SK-N-SH treated with all-trans-retinoic acid at 6 μM for 48 hours (cell line): ENCODE measurements around the gene KIT.

Experiments used
- ATAC-seq: fragments of 200-7000 bp; cut with Tn5 transposase; 3 replicates; pipeline ENCODE4 v1.9.1; 2020; ENCODE audit warnings: mild to moderate bottlenecking, moderate library complexity
- ARNTL ChIP-seq: fragments of 450-650 bp; formaldehyde crosslinking; IDR thresholded peaks from 2 replicates; pipeline ENCODE4 v1.5.0; 2020; ENCODE audit warnings: low read depth, mild to moderate bottlenecking, moderate library complexity, borderline replicate concordance
- BACH2 ChIP-seq: fragments of 250-450 bp; sonication (Bioruptor Pico); IDR thresholded peaks from 2 replicates; pipeline ENCODE4 v1.9.0; 2021; ENCODE audit warnings: mild to moderate bottlenecking, borderline replicate concordance
- CREB5 ChIP-seq: fragments of 250-450 bp; sonication (Bioruptor Pico); IDR thresholded peaks from 2 replicates; pipeline ENCODE4 v1.5.1; 2020; ENCODE audit warnings: low read depth, mild to moderate bottlenecking, moderate library complexity
- CSDC2 ChIP-seq: fragments of 250-450 bp; sonication (Bioruptor Pico); IDR thresholded peaks from 2 replicates; pipeline ENCODE4 v1.5.0; 2020; ENCODE audit warnings: mild to moderate bottlenecking, moderate library complexity
- CSRNP3 ChIP-seq: fragments of 250-450 bp; sonication (Bioruptor Pico); IDR thresholded peaks from 2 replicates; pipeline ENCODE4 v1.5.1; 2021; ENCODE audit warnings: mild to moderate bottlenecking, moderate library complexity
- ESRRG ChIP-seq: fragments of 250-450 bp; sonication (Bioruptor Pico); IDR thresholded peaks from 2 replicates; pipeline ENCODE4 v1.6.1; 2021; ENCODE audit warnings: mild to moderate bottlenecking
- GLIS3 ChIP-seq: fragments of 250-450 bp; sonication (Bioruptor Pico); IDR thresholded peaks from 2 replicates; pipeline ENCODE4 v1.5.0; 2020; ENCODE audit warnings: mild to moderate bottlenecking, moderate library complexity
- ISL1 ChIP-seq: fragments of 250-450 bp; sonication (Bioruptor Pico); IDR thresholded peaks from 2 replicates; pipeline ENCODE4 v2.1.2; 2022; ENCODE audit warnings: mild to moderate bottlenecking, moderate library complexity
- OSR1 ChIP-seq: fragments of 250-450 bp; sonication (Bioruptor Pico); IDR thresholded peaks from 2 replicates; pipeline ENCODE4 v1.8.0; 2022; ENCODE audit warnings: moderate library complexity, mild to moderate bottlenecking, inconsistent platforms
- POU6F1 ChIP-seq: fragments of 250-450 bp; sonication (Bioruptor Pico); IDR thresholded peaks from 2 replicates; pipeline ENCODE4 v1.8.0; 2021; ENCODE audit warnings: low read depth, mild to moderate bottlenecking, moderate library complexity, borderline replicate concordance
- PPARA ChIP-seq: fragments of 250-450 bp; sonication (Bioruptor Pico); IDR thresholded peaks from 2 replicates; pipeline ENCODE4 v1.5.0; 2020; ENCODE audit warnings: mild to moderate bottlenecking, borderline replicate concordance
- RARB ChIP-seq: fragments of 250-450 bp; sonication (Bioruptor Pico); IDR thresholded peaks from 2 replicates; pipeline ENCODE4 v1.8.0; 2021; ENCODE audit warnings: mild to moderate bottlenecking, moderate library complexity
- SNAI2 ChIP-seq: fragments of 250-450 bp; sonication (Bioruptor Pico); IDR thresholded peaks from 2 replicates; pipeline ENCODE4 v1.5.0; 2020; ENCODE audit warnings: mild to moderate bottlenecking, moderate library complexity
- TOX ChIP-seq: fragments of 250-450 bp; sonication (Bioruptor Pico); IDR thresholded peaks from 2 replicates; pipeline ENCODE4 v1.8.0; 2021; ENCODE audit warnings: mild to moderate bottlenecking, moderate library complexity, borderline replicate concordance
- TSHZ2 ChIP-seq: fragments of 250-450 bp; sonication (Bioruptor Pico); IDR thresholded peaks from 2 replicates; pipeline ENCODE4 v1.5.0; 2020; ENCODE audit warnings: mild to moderate bottlenecking, moderate library complexity
- ZC3H10 ChIP-seq: fragments of 250-450 bp; sonication (Bioruptor Pico); IDR thresholded peaks from 2 replicates; pipeline ENCODE4 v1.5.1; 2021; ENCODE audit warnings: mild to moderate bottlenecking, moderate library complexity
- ZFP3 ChIP-seq: fragments of 250-450 bp; sonication (Bioruptor Pico); IDR thresholded peaks from 2 replicates; pipeline ENCODE4 v1.5.0; 2020; ENCODE audit warnings: mild to moderate bottlenecking, moderate library complexity
- ZFP30 ChIP-seq: fragments of 450-650 bp; formaldehyde crosslinking; IDR thresholded peaks from 2 replicates; pipeline ENCODE4 v1.5.0; 2022; ENCODE audit warnings: mild to moderate bottlenecking, moderate library complexity
- ZNF565 ChIP-seq: fragments of 450-650 bp; formaldehyde crosslinking; conservative IDR thresholded peaks from 2 replicates; pipeline ENCODE4 v1.5.0; 2020; ENCODE audit warnings: low read depth, mild to moderate bottlenecking, moderate library complexity
- ZNF70 ChIP-seq: fragments of 450-650 bp; formaldehyde crosslinking; IDR thresholded peaks from 2 replicates; pipeline ENCODE4 v1.5.0; 2020; ENCODE audit warnings: mild to moderate bottlenecking, moderate library complexity
- ZNF8 ChIP-seq: fragments of 450-650 bp; formaldehyde crosslinking; IDR thresholded peaks from 2 replicates; pipeline ENCODE4 v1.5.0; 2020; ENCODE audit warnings: mild to moderate bottlenecking, moderate library complexity

Gene KIT

GRCh38 chr4:54677853-54678650 lies 20.3 kb downstream of the KIT start:
- no peak for ATAC-seq
- TF ChIP-seq PPARA (CRISPR knock-in tag) (no peak), SNAI2 (CRISPR knock-in tag) (no peak), RARB (CRISPR knock-in tag) (no peak), ESRRG (no peak)

DNA sequence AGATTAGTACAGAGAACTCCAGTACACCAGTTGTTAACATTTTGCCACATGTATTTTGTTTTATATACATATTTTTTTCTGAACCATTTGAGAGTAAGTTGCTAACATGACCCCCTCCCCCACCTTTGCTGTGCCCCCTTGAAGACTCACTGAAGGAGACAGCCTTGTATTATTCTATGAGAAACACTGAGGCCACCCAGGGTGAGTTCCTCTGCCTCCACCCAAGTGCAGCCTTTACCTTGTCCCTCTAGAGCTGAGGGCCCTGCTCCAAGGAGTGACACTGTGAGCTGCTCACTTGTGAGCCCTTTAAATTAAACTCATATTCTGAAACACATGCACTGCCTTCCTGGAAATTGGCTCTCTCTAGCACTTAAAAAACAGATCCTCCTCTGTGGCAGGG lies 21.1 kb downstream of the KIT start:
- no peak for TF ChIP-seq TSHZ2 (CRISPR knock-in tag)
- TF ChIP-seq BACH2 = no peak
- TF ChIP-seq ARNTL (CRISPR knock-in tag) = no peak
- no peak for TF ChIP-seq TOX (CRISPR knock-in tag)
- no peak for TF ChIP-seq ESRRG
- no peak for TF ChIP-seq POU6F1
- no peak for TF ChIP-seq ZNF8 (CRISPR knock-in tag)
- TF ChIP-seq ISL1 (CRISPR knock-in tag) = no peak
- no peak for ATAC-seq

DNA sequence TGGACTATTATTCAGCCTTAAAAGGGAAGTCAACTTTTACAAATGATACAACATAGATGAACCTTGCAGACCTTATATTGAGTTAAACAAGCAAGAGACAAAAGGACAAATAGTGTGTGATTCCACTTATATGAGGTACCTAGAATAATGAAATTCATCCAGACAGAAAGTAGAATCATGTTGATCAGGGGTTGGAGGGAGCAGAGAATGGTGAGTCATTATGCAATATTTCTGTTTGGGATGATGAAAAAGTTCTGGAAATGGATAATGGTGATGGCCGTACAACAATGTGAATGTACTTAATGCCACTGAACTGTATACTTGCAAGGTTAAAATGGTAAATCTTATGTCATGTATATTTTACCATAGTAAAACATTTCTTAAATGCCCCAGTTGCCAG lies 22.1 kb downstream of the KIT start:
- TF ChIP-seq GLIS3 (CRISPR knock-in tag) (no peak), POU6F1 (no peak), CSDC2 (CRISPR knock-in tag) (no peak), ZNF70 (CRISPR knock-in tag) (no peak), BACH2 (no peak), ESRRG (no peak), ZNF565 (CRISPR knock-in tag) (no peak), ZFP3 (CRISPR knock-in tag) (no peak), ZC3H10 (CRISPR knock-in tag) (no peak), ZFP30 (CRISPR knock-in tag) (no peak), ARNTL (CRISPR knock-in tag) (no peak), CSRNP3 (CRISPR knock-in tag) (no peak), ISL1 (CRISPR knock-in tag) (no peak), TSHZ2 (CRISPR knock-in tag) (no peak), OSR1 (CRISPR knock-in tag) (no peak), CREB5 (CRISPR knock-in tag) (no peak)
- ATAC-seq = no peak
